GM12874 (cell line): ENCODE data around the gene NEMP2.

Experiments
- TF ChIP-seq, protein P1 (sequence below): IDR thresholded peaks from 2 replicates; pipeline ENCODE4 v1.5.1; 2011; ENCODE audit warnings: low read depth, mild to moderate bottlenecking, control low read depth, low read length, moderate library complexity; ENCODE audit not compliant: insufficient read depth

NEMP2 gene

DNA sequence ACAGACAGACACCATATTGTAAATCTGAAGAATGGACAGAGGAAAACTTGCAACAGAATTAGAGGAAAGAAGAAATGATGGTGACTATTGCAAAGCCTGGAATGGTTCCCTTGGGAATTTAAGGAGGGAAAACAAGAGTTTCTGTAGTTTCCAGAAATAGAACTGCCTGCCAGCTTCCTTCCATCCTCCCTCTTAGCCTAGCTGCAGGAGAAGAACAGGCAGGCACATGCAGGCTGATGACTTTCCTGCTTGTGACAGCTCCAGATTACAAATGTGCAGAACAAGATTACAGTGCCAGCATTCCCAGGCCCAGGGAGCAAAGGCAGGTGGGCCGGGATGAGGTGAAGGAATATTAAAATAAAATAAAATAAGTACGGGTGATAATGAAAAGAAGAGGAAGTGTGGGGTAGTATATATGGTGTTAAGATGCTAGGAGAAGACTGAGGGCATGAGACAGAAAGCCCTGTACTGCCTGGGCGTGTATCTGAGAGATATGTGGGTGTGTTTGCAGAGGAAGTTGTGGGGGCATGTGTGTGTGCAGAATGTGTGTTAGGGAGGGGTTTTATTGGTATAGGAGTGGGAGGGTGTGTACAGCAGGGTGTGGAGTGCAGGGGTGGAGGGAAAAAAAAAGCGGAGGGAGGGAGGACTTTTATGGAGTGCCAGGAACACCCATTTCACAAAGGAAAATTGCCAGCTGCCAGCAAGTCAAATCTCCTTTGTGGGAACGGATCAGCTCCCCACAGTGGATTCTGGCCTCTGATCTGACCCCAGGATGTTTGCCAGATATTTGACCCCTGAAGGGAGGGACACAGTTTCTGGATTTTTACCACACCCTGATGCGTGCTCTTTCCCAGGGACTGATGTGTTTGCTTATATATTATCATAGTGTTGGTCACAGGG, 43.9 kb upstream of the NEMP2 start:
- TF ChIP-seq, protein P1, sequence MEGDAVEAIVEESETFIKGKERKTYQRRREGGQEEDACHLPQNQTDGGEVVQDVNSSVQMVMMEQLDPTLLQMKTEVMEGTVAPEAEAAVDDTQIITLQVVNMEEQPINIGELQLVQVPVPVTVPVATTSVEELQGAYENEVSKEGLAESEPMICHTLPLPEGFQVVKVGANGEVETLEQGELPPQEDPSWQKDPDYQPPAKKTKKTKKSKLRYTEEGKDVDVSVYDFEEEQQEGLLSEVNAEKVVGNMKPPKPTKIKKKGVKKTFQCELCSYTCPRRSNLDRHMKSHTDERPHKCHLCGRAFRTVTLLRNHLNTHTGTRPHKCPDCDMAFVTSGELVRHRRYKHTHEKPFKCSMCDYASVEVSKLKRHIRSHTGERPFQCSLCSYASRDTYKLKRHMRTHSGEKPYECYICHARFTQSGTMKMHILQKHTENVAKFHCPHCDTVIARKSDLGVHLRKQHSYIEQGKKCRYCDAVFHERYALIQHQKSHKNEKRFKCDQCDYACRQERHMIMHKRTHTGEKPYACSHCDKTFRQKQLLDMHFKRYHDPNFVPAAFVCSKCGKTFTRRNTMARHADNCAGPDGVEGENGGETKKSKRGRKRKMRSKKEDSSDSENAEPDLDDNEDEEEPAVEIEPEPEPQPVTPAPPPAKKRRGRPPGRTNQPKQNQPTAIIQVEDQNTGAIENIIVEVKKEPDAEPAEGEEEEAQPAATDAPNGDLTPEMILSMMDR, result no peak

GRCh38 chr2:190576573-190576972, 42.1 kb upstream of the NEMP2 start:
- TF ChIP-seq, protein P1, result no peak

DNA sequence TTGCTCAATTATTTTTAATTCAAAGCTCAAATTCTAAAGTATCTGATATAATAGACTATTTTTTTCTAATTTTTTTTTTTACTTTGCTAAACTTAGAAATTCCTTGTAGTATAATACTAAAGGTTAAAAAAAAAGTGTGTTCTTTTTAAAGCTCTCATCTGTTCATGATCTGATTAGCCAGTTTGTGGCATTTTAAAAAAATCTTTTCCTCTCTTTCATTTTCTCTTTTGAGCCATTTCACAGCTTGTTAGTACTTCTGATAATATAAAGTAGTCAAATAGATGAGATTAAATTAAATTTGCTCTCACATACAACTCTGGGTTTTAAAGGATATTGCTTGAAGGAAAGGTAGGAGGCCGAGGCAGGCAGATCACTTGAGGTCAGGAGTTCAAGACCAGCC, 40.7 kb upstream of the NEMP2 start:
- TF ChIP-seq, protein P1, result no peak

DNA sequence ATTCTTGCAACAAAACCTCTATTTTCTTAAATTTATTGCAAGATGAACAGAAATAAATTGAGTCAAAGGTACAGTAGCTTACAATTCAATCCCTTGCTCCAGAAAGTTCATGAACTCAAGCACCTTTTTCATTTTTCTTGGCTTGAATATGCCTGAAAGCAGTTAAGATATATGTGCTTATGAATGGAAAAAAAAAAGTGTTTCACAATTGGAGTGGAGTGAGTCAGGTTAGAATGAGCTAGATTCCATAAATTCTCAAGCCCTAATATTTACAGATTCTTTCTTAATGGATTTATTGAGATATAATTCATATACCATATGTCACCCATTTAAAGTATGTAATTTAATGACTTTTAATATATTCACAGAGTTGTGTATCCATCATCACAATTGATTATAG, 39.6 kb upstream of the NEMP2 start:
- TF ChIP-seq, protein P1, result no peak

GRCh38 chr2:190572246-190572645, 37.7 kb upstream of the NEMP2 start:
- TF ChIP-seq, protein P1, result no peak

DNA sequence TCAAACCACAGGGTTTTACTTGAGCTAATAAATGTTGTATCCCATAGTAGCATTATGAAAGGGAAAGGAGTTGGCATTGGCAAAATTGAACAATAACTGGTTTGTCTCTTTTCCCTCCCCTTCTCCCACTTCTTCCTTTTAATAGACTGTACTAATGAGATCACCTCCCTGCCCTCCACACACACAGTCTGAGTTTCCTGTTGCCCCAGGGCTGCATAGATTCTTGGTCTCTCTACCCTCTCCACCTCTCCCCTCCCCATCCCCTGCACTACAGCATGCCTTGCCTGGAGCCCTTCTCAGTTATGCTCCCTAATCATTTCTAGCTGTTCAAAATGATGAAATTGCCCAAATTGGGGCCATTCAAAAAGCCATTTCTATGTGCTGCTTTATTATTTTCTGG, 37.2 kb upstream of the NEMP2 start:
- TF ChIP-seq, protein P1, result no peak

GRCh38 chr2:190570871-190571270, 36.3 kb upstream of the NEMP2 start:
- TF ChIP-seq, protein P1, result no peak
